Fibroblast of lung (primary cell): Measurements from ENCODE around the gene SPAG9. TPM values are rescaled to one million over a fixed set of nuclear protein-coding genes. Genes with fewer than 3 reads are reported as not detected.

Source experiments
- DNase-seq, 2 donors: peaks; one replicate each; pipeline versions ENCODE4 v3.0.0 to v3.0.0-alpha.2; 2010; ENCODE audit warnings: low read depth in 2 of 2
- H2AFZ ChIP-seq: 2 replicates; pipeline ENCODE4 v1.5.1; 2012; ENCODE audit warnings: low read length, control low read depth, inconsistent platforms
- H3K27ac ChIP-seq: 2 replicates; pipeline ENCODE4 v1.5.1; 2011; ENCODE audit warnings: low read length, control low read depth; ENCODE audit not compliant: insufficient read depth
- H3K27me3 ChIP-seq: 2 replicates; pipeline ENCODE4 v1.5.1; 2011; ENCODE audit warnings: mild to moderate bottlenecking, low read length; ENCODE audit not compliant: control insufficient read depth, insufficient read depth
- H3K36me3 ChIP-seq: 2 replicates; pipeline ENCODE4 v1.5.1; 2011; ENCODE audit warnings: low read length; ENCODE audit not compliant: control insufficient read depth, insufficient read depth
- H3K4me1 ChIP-seq: 2 replicates; pipeline ENCODE4 v1.5.1; 2011; ENCODE audit warnings: low read length; ENCODE audit not compliant: control insufficient read depth, insufficient read depth; ENCODE audit errors: extremely low read depth
- H3K4me2 ChIP-seq: 2 replicates; pipeline ENCODE4 v1.5.1; 2011; ENCODE audit warnings: low read length, control low read depth; ENCODE audit not compliant: insufficient read depth; ENCODE audit errors: extremely low read depth
- H3K4me3 ChIP-seq, 4 experiments: fragments of 200-600 bp in 1 of 4; sonication (generic) in 1 of 4; replicated peaks in 1 of 4; 2 replicates each; pipeline ENCODE4 v1.5.1; 2011 to 2016; ENCODE audit warnings: low read length in 4 of 4, low read depth in 3 of 4, mild to moderate bottlenecking in 3 of 4, control low read depth in 2 of 4, inconsistent platforms in 1 of 4, mixed read lengths in 1 of 4; ENCODE audit not compliant: insufficient read depth in 1 of 4; ENCODE audit errors: control extremely low read depth in 1 of 4
- H3K79me2 ChIP-seq: 2 replicates; pipeline ENCODE4 v1.5.1; 2012; ENCODE audit warnings: mild to moderate bottlenecking, low read length, inconsistent platforms; ENCODE audit not compliant: control insufficient read depth, insufficient read depth
- H3K9ac ChIP-seq: 2 replicates; pipeline ENCODE4 v1.5.1; 2011; ENCODE audit warnings: mild to moderate bottlenecking, low read length, control low read depth; ENCODE audit not compliant: insufficient read depth
- H3K9me3 ChIP-seq: 2 replicates; pipeline ENCODE4 v1.5.1; 2012; ENCODE audit warnings: low read depth, low read length; ENCODE audit not compliant: control insufficient read depth, insufficient read depth
- H4K20me1 ChIP-seq: 2 replicates; pipeline ENCODE4 v1.5.1; 2011; ENCODE audit warnings: low read length; ENCODE audit not compliant: control insufficient read depth, insufficient read depth; ENCODE audit errors: extremely low read depth
- CTCF ChIP-seq, 2 donors: IDR thresholded peaks in 1 of 2; conservative IDR thresholded peaks in 1 of 2; 1 replicate in 1 of 2; 2 replicates in 1 of 2; pipeline ENCODE4 v1.5.1; 2011 to 2012; ENCODE audit warnings: low read length in 2 of 2, control low read depth in 1 of 2, inconsistent platforms in 1 of 2, low read depth in 1 of 2, mild to moderate bottlenecking in 1 of 2
- EZH2 ChIP-seq: IDR thresholded peaks from 2 replicates; pipeline ENCODE4 v1.5.1; 2012; ENCODE audit warnings: low read length, control low read depth, mild to moderate bottlenecking; ENCODE audit errors: missing control alignments
- polyA plus RNA-seq, 2 donors: library from polyadenylated mRNA; depleted of rRNA in 1 of 2; stranded (reverse) in 1 of 2; unstranded in 1 of 2; fragments of >200 nt; gene quantifications; 2 replicates each; pipeline ENCODE4 v1.2.1, GENCODE V29; 2011 to 2012; ENCODE audit warnings: missing spikeins in 1 of 2
- total RNA-seq: library from RNA; depleted of rRNA; stranded (reverse); fragments of >200 nt; gene quantifications from 2 replicates; pipeline ENCODE4 v1.2.1, GENCODE V29; 2014

Gene SPAG9
- total and polyA plus RNA-seq, 2 donors (not counting 1 experiment from before 2014, with no cell fraction given): 49.8 to 126 TPM

GRCh38 chr17:50954641-50955121, 166.0 kb downstream of the SPAG9 start:
- TF ChIP-seq EZH2 (no peak), CTCF (conservative IDR thresholded peaks at IDR 0.05 in 1 of 2, IDR thresholded peaks at IDR 0.05 in 1 of 2; ENCODE audit: low read depth in 1 of 2, low read length in 2 of 2) (no peak)
- Histone ChIP-seq H2AFZ (no peak overlapping the region), H3K27me3 (no peaks in the 10 kb centered on the region), H3K4me2 (no peak overlapping the region), H3K27ac (peak overlapping the region; percentile 13), H3K79me2 (no peaks in the 10 kb centered on the region), H3K4me1 (peaks cover 27% of the 10 kb centered on the region), H3K9me3 (no peaks in the 10 kb centered on the region), H3K4me3 (no peak overlapping the region), H3K9ac (no peak overlapping the region), H3K36me3 (no peaks in the 10 kb centered on the region), H4K20me1 (no peaks in the 10 kb centered on the region)
- DNase-seq: no peak

- Histone ChIP-seq H3K4me3 (peak overlapping the region in 1 of 4 experiments; percentile 25), H4K20me1 (no peaks in the 10 kb centered on the region), H3K9ac (no peak overlapping the region), H3K36me3 (no peaks in the 10 kb centered on the region), H3K4me2 (no peak overlapping the region), H3K4me1 (peaks cover 32% of the 10 kb centered on the region), H3K27ac (peak overlapping the region; percentile 13), H3K79me2 (no peaks in the 10 kb centered on the region), H3K9me3 (no peaks in the 10 kb centered on the region), H2AFZ (peak overlapping the region; percentile 13), H3K27me3 (no peaks in the 10 kb centered on the region)
- peak; percentile 83 for DNase-seq
- TF ChIP-seq CTCF (conservative IDR thresholded peaks at IDR 0.05 in 1 of 2, IDR thresholded peaks at IDR 0.05 in 1 of 2; ENCODE audit: low read depth in 1 of 2, low read length in 2 of 2) (no peak), EZH2 (no peak)
These were observed 166.7 kb downstream of the SPAG9 start for GRCh38 chr17:50953831-50954601.

- DNase-seq: no peak
- Histone ChIP-seq H3K9ac (no peak overlapping the region), H3K4me1 (peaks cover 32% of the 10 kb centered on the region), H3K4me3 (peak overlapping the region in 1 of 4 experiments; percentile 25), H4K20me1 (no peaks in the 10 kb centered on the region), H3K27ac (peak overlapping the region; percentile 13), H3K27me3 (no peaks in the 10 kb centered on the region), H3K4me2 (no peak overlapping the region), H2AFZ (no peak overlapping the region), H3K79me2 (no peaks in the 10 kb centered on the region), H3K36me3 (no peaks in the 10 kb centered on the region), H3K9me3 (no peaks in the 10 kb centered on the region)
- no peak for TF ChIP-seq CTCF (conservative IDR thresholded peaks at IDR 0.05 in 1 of 2, IDR thresholded peaks at IDR 0.05 in 1 of 2; ENCODE audit: low read depth in 1 of 2, low read length in 2 of 2)
- TF ChIP-seq EZH2: no peak
These were observed 167.2 kb downstream of the SPAG9 start for GRCh38 chr17:50953518-50953830.
